Breast epithelium (tissue), 4 donors: ENCODE measurements around the gene MTUS2. TPM values are rescaled to one million over a fixed set of nuclear protein-coding genes. Genes with fewer than 3 reads are reported as not detected.

ENCODE experiments used
- DNase-seq, 2 donors: peaks; one replicate each; pipeline ENCODE4 v3.0.0-alpha.2; 2019; ENCODE audit warnings: low spot score in 2 of 2
- H3K27ac ChIP-seq, 2 donors: fragments of 200-600 bp; sonication (generic) in 1 of 2; one replicate each; pipeline ENCODE4 v1.5.1; 2016 to 2019; ENCODE audit warnings: mild to moderate bottlenecking in 1 of 2
- H3K27me3 ChIP-seq, 2 donors: fragments of 200-600 bp; sonication (generic) in 1 of 2; one replicate each; pipeline versions ENCODE4 v1.5.1 to v1.6.0; 2017 to 2019; ENCODE audit warnings: control low read depth in 1 of 2, mild to moderate bottlenecking in 1 of 2
- H3K36me3 ChIP-seq: fragments of 200-600 bp; one replicate; pipeline ENCODE4 v1.5.1; 2019
- H3K4me1 ChIP-seq, 2 donors: fragments of 200-600 bp; sonication (generic); one replicate each; pipeline ENCODE4 v1.5.1; 2016 to 2019; ENCODE audit warnings: control low read depth in 1 of 2
- H3K4me3 ChIP-seq, 3 donors: fragments of 200-600 bp; sonication (generic); 1 replicate in 2 of 3; 2 replicates in 1 of 3; pipeline ENCODE4 v1.5.1; 2016 to 2019; ENCODE audit warnings: mild to moderate bottlenecking in 3 of 3, moderate library complexity in 2 of 3
- H3K9me3 ChIP-seq, 2 donors: fragments of 200-600 bp; sonication (generic) in 1 of 2; one replicate each; pipeline ENCODE4 v1.5.1; 2016 to 2019; ENCODE audit warnings: control low read depth in 1 of 2
- CTCF ChIP-seq, 3 donors: fragments of 450-650 bp; IDR thresholded peaks; one replicate each; pipeline ENCODE4 v1.5.1; 2016 to 2017; ENCODE audit warnings: antibody characterized with exemption in 3 of 3, mild to moderate bottlenecking in 3 of 3, moderate library complexity in 3 of 3
- POLR2A ChIP-seq: fragments of 450-650 bp; IDR thresholded peaks from one replicate; pipeline ENCODE4 v1.6.1; 2016; ENCODE audit warnings: antibody characterized with exemption, mild to moderate bottlenecking, moderate library complexity
- POLR2AphosphoS5 ChIP-seq, 3 donors: sonication (generic); formaldehyde crosslinking; IDR thresholded peaks; one replicate each; pipeline ENCODE4 v1.6.1; 2017; ENCODE audit warnings: antibody characterized with exemption in 3 of 3
- intact Hi-C: fragments of 100-400 bp; cut with DNase I; formaldehyde crosslinking; loops from one replicate; pipeline ENCODE4 v1.15.1; 2023; ENCODE audit warnings: low total_unique reads
- total RNA-seq, 3 donors: library from RNA; depleted of rRNA; stranded (reverse); fragments of >200 nt; gene quantifications; one replicate each; pipeline ENCODE4 v1.1.0, GENCODE V29; 2016

The MTUS2 gene
- total RNA-seq, 3 donors from 2014 or later = under 0.01 to 1.0 TPM; not detected in 1

- Histone ChIP-seq H3K4me3 (peak overlapping the region in 1 of 3 donors; percentile 36), H3K4me1 (no peaks in the 10 kb centered on the region), H3K36me3 (no peaks in the 10 kb centered on the region), H3K9me3 (no peaks in the 10 kb centered on the region), H3K27me3 (peaks cover 0 to 3% of the 10 kb centered on the region in 2 donors), H3K27ac (no peak overlapping the region)
- intact Hi-C loops = no loop called here
- no peak for DNase-seq
- TF ChIP-seq POLR2A = no peak
- TF ChIP-seq CTCF (IDR thresholded peaks at IDR 0.05) = peak in 1 of 3 donors; percentile 0
- TF ChIP-seq POLR2AphosphoS5 (IDR thresholded peaks at IDR 0.05) = no peak
These were observed 23.2 kb upstream of the MTUS2 start for GRCh38 chr13:28796938-28797257.

- TF ChIP-seq CTCF (IDR thresholded peaks at IDR 0.05) (no peak), POLR2A (no peak), POLR2AphosphoS5 (IDR thresholded peaks at IDR 0.05) (no peak)
- Histone ChIP-seq H3K4me1 (no peaks in the 10 kb centered on the region), H3K27me3 (peaks cover 0 to 8% of the 10 kb centered on the region in 2 donors), H3K36me3 (no peaks in the 10 kb centered on the region), H3K9me3 (peaks cover 13 to 14% of the 10 kb centered on the region in 2 donors), H3K27ac (no peak overlapping the region), H3K4me3 (no peak overlapping the region)
- intact Hi-C loops = no loop called here
- no peak for DNase-seq
These were observed 14.8 kb upstream of the MTUS2 start for GRCh38 chr13:28805193-28805819.

- DNase-seq = no peak
- TF ChIP-seq CTCF (IDR thresholded peaks at IDR 0.05) (no peak), POLR2A (no peak), POLR2AphosphoS5 (IDR thresholded peaks at IDR 0.05) (no peak)
- Histone ChIP-seq H3K27me3 (peaks cover 0 to 31% of the 10 kb centered on the region in 2 donors), H3K9me3 (no peaks in the 10 kb centered on the region), H3K27ac (no peak overlapping the region), H3K36me3 (no peaks in the 10 kb centered on the region), H3K4me3 (no peak overlapping the region), H3K4me1 (peaks cover 3 to 4% of the 10 kb centered on the region in 2 donors)
- intact Hi-C loops = no loop called here
These were observed 2.9 kb upstream of the MTUS2 start for GRCh38 chr13:28817204-28817603.

- no peak for DNase-seq
- H3K9me3 ChIP-seq = no peaks in the 10 kb centered on the region
- H3K4me1 ChIP-seq = peaks cover 3 to 4% of the 10 kb centered on the region in 2 donors
- no peak overlapping the region for H3K27ac ChIP-seq
- TF ChIP-seq POLR2A = no peak
- peak overlapping the region in 2 of 3 donors; percentile 48 to 69 for H3K4me3 ChIP-seq
- intact Hi-C loops = no loop called here
- no peaks in the 10 kb centered on the region for H3K36me3 ChIP-seq
- H3K27me3 ChIP-seq = peaks cover 0 to 33% of the 10 kb centered on the region in 2 donors
These were observed 951 bp upstream of the MTUS2 start for GRCh38 chr13:28819046-28819730.

- H3K9me3 ChIP-seq = no peaks in the 10 kb centered on the region
- H3K4me1 ChIP-seq = peaks cover 3 to 4% of the 10 kb centered on the region in 2 donors
These were observed 422 bp upstream of the MTUS2 start for GRCh38 chr13:28819735-28820098.

More at GRCh38 chr13:28819735-28820098, 422 bp upstream of the MTUS2 start:
- Histone ChIP-seq H3K27ac (no peak overlapping the region), H3K4me3 (peak overlapping the region in 2 of 3 donors; percentile 48 to 69), H3K36me3 (no peaks in the 10 kb centered on the region), H3K27me3 (peaks cover 0 to 34% of the 10 kb centered on the region in 2 donors)
- TF ChIP-seq POLR2A (no peak), CTCF (IDR thresholded peaks at IDR 0.05) (no peak), POLR2AphosphoS5 (IDR thresholded peaks at IDR 0.05) (no peak)
- intact Hi-C loops = no loop called here
- no peak for DNase-seq
